Fibroblast of the aortic adventitia (primary cell): ENCODE results near the gene OR2AG1. TPM values are rescaled to one million over a fixed set of nuclear protein-coding genes. Genes with fewer than 3 reads are reported as not detected.
A peak's percentile ranks its signal among the peaks of the same experiment; 100 is the strongest.

Experiments used
- DNase-seq: peaks from one replicate; pipeline ENCODE4 v3.0.0-alpha.2; 2010; ENCODE audit warnings: low read depth
- H3K4me3 ChIP-seq: 2 replicates; pipeline ENCODE4 v1.5.1; 2011; ENCODE audit warnings: low read depth, mild to moderate bottlenecking, control low read depth, low read length, moderate library complexity
- CTCF ChIP-seq: IDR thresholded peaks from 2 replicates; pipeline ENCODE4 v1.5.1; 2011; ENCODE audit warnings: mild to moderate bottlenecking, low read length, control low read depth, inconsistent platforms; ENCODE audit not compliant: insufficient read depth
- total RNA-seq: library from RNA; depleted of rRNA; stranded (reverse); fragments of >200 nt; gene quantifications from 2 replicates; pipeline ENCODE4 v1.2.3, GENCODE V29; 2012; ENCODE audit warnings: low replicate concordance

The OR2AG1 gene
- total RNA-seq, 1 donor = not detected

GRCh38 chr11:6817694-6818093 lies 34.9 kb downstream of the OR2AG1 start:
- peak; percentile 10 for DNase-seq
- TF ChIP-seq CTCF = no peak
- H3K4me3 ChIP-seq = no peak overlapping the region

- no peak overlapping the region for H3K4me3 ChIP-seq
- DNase-seq = no peak
- no peak for TF ChIP-seq CTCF
Measured at GRCh38 chr11:6818967-6819366, 36.1 kb downstream of the OR2AG1 start.

- DNase-seq = no peak
- TF ChIP-seq CTCF = no peak
- H3K4me3 ChIP-seq = no peak overlapping the region
Measured at GRCh38 chr11:6824136-6824823, 41.5 kb downstream of the OR2AG1 start.

- no peak overlapping the region for H3K4me3 ChIP-seq
- TF ChIP-seq CTCF = no peak
- DNase-seq = no peak
Measured at GRCh38 chr11:6825231-6825744, 42.5 kb downstream of the OR2AG1 start.

DNA sequence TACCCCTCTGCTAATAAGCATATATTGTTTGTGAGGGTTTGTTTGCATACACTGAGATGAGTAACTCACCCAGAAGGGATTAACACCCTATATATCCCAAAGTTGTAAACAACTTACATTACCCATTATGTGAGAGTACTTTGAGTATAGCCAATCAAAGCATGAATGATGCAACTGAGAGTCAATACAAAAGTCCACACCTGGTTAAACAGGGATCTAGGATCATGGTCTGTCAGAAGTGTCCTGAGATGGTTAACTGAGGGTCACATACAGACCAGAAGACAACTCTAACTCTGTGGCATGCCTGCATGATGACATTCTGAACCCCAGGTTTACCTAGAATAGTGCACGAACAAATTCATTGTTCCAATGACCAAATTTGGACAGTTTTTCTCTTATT lies 45.3 kb downstream of the OR2AG1 start:
- TF ChIP-seq CTCF = no peak
- H3K4me3 ChIP-seq = no peak overlapping the region
- DNase-seq = no peak

DNA sequence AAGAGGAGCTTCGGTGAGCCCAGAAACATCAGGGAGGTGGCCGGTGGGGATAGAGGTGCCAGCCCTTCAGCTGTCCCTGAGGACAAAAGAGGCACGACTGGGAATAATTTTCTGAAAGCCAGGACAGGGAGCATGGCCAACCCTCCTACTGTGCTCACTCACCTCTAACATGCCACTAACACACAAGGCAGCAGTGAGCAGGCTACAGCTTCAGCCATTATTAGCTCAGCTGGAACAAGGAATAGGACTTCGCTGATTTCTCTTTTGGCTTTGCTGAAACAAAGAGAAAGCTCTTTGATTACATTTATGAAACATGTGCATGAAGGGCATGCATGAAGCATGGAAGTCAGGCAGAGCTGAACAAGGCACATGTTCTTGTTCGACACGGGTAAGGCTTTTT lies 50.5 kb downstream of the OR2AG1 start:
- no peak for TF ChIP-seq CTCF
- H3K4me3 ChIP-seq = no peak overlapping the region
- no peak for DNase-seq

- no peak for TF ChIP-seq CTCF
- no peak overlapping the region for H3K4me3 ChIP-seq
- no peak for DNase-seq
Measured at GRCh38 chr11:6834021-6834420, 51.2 kb downstream of the OR2AG1 start.
